ENCODE results near the gene FNIP1. TPM values are rescaled to one million over a fixed set of nuclear protein-coding genes. Genes with fewer than 3 reads are reported as not detected.

Gene FNIP1
- total and polyA plus RNA-seq, 2 donors (not counting 1 experiment from before 2014, with no cell fraction given): 10.3 to 52.8 TPM

DNA sequence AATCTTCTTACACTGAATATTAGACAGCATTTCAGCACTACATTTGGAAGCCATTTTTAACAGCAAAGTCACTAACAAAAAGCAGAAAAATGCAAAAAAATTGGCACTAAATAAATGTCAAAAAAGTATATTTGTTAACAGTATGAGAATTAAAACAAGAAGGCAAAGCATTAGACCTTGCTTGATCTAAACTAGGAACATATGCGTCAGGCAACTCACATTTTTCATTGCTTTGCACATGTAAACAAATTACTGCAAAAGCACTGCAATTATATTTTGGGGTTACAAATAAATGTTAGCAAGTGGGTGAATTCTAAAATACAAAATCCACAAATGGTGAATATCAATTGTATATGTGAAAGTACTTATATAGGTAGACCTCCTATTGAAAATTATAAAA is 112.8 kb downstream of the FNIP1 start:
- Histone ChIP-seq H3K27ac (ENCODE audit: low read length in 2 of 2) (peak overlapping the region in 1 of 2 donors; percentile 6), H3K4me1 (ENCODE audit: control insufficient read depth in 2 of 2, insufficient read depth in 2 of 2, low read length in 2 of 2) (peaks cover 16% of the 10 kb centered on the region in 2 donors), H2AFZ (ENCODE audit: insufficient read depth, low read depth, low read length, poor library complexity, severe bottlenecking) (no peak overlapping the region), H3K27me3 (replicated peaks in 1 of 4; ENCODE audit: control extremely low read depth in 1 of 4, control insufficient read depth in 3 of 4, insufficient read depth in 4 of 4, low read length in 3 of 4) (no peaks in the 10 kb centered on the region), H3K9me3 (ENCODE audit: control extremely low read depth in 1 of 3, control insufficient read depth in 2 of 3, insufficient read depth in 1 of 3, low read length in 2 of 3) (no peaks in the 10 kb centered on the region), H3K4me3 (ENCODE audit: control extremely low read depth in 1 of 5, extremely low read depth in 1 of 5, insufficient read depth in 1 of 5, low read depth in 2 of 5, low read length in 4 of 5) (no peak overlapping the region), H3K79me2 (ENCODE audit: control insufficient read depth, insufficient read depth, low read length) (peaks cover 7% of the 10 kb centered on the region), H4K20me1 (ENCODE audit: control insufficient read depth, insufficient read depth, low read length, poor library complexity, severe bottlenecking) (no peaks in the 10 kb centered on the region), H3K9ac (ENCODE audit: low read length) (no peak overlapping the region), H3K4me2 (replicated peaks; ENCODE audit: low read depth, low read length, poor library complexity, severe bottlenecking) (no peak overlapping the region), H3K36me3 (replicated peaks in 1 of 2; ENCODE audit: control extremely low read depth in 1 of 2, control insufficient read depth in 1 of 2, extremely low read depth in 1 of 2, insufficient read depth in 2 of 2, low read length in 1 of 2) (peaks cover 0 to 12% of the 10 kb centered on the region in 2 experiments)
- peak overlapping the region; percentile 67 for H3K27ac Mint-ChIP-seq
- CTCF ChIA-PET: interaction anchor here (1.4 to 1.5 kb wide), 2 partner anchors 95 to 324 kb away, joined by 3 to 6 read pairs; no protein-coding TSS in a partner anchor
- TF ChIP-seq, protein P1, sequence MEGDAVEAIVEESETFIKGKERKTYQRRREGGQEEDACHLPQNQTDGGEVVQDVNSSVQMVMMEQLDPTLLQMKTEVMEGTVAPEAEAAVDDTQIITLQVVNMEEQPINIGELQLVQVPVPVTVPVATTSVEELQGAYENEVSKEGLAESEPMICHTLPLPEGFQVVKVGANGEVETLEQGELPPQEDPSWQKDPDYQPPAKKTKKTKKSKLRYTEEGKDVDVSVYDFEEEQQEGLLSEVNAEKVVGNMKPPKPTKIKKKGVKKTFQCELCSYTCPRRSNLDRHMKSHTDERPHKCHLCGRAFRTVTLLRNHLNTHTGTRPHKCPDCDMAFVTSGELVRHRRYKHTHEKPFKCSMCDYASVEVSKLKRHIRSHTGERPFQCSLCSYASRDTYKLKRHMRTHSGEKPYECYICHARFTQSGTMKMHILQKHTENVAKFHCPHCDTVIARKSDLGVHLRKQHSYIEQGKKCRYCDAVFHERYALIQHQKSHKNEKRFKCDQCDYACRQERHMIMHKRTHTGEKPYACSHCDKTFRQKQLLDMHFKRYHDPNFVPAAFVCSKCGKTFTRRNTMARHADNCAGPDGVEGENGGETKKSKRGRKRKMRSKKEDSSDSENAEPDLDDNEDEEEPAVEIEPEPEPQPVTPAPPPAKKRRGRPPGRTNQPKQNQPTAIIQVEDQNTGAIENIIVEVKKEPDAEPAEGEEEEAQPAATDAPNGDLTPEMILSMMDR (IDR thresholded peaks at IDR 0.05): no peak
- H3K9me3 Mint-ChIP-seq (ENCODE audit: insufficient read depth): no peaks in the 10 kb centered on the region
- intact Hi-C loops (cut with micrococcal nuclease): loop anchor here (5.0 kb wide), 1 partner anchor 47 kb away; the partner anchor contains the start of gene RAPGEF6
- no peaks in the 10 kb centered on the region for H3K27me3 Mint-ChIP-seq
- DNase-seq (no peak), ATAC-seq (ENCODE audit: low read depth) (no peak)
- POLR2A ChIA-PET: no interaction called here
- peak overlapping the region; percentile 59 for H3K4me3 Mint-ChIP-seq
- no CpG with 5 or more reads among the region's 1 CpG for WGBS (ENCODE audit: insufficient coverage)
- peaks cover 16% of the 10 kb centered on the region for H3K4me1 Mint-ChIP-seq

- DNase-seq (peak; percentile 39), ATAC-seq (ENCODE audit: low read depth) (peak; percentile 45)
- ChIA-PET POLR2A (interaction anchor here (0.7 to 1.3 kb wide), 2 partner anchors 114 to 808 kb away, joined by 3 to 8 read pairs; partner anchors contain the start of gene FNIP1), CTCF (no interaction called here)
- WGBS (ENCODE audit: insufficient coverage): no CpG with 5 or more reads among the region's 2 CpGs
- H3K27ac ChIP-seq (ENCODE audit: low read length in 2 of 2): peak overlapping the region; percentile 46 to 78
- Mint-ChIP-seq H3K27ac (peak overlapping the region; percentile 85), H3K9me3 (ENCODE audit: insufficient read depth) (no peaks in the 10 kb centered on the region), H3K4me1 (peaks cover 16% of the 10 kb centered on the region), H3K4me3 (peak overlapping the region; percentile 62), H3K27me3 (no peaks in the 10 kb centered on the region)
- peak overlapping the region; percentile 49 for H3K9ac ChIP-seq (ENCODE audit: low read length)
- H2AFZ ChIP-seq (ENCODE audit: insufficient read depth, low read depth, low read length, poor library complexity, severe bottlenecking): peak overlapping the region; percentile 35
- intact Hi-C loops (cut with micrococcal nuclease): loop anchor here (5.0 kb wide), 1 partner anchor 46 kb away; the partner anchor contains the start of gene RAPGEF6
- peaks cover 16% of the 10 kb centered on the region in 2 donors for H3K4me1 ChIP-seq (ENCODE audit: control insufficient read depth in 2 of 2, insufficient read depth in 2 of 2, low read length in 2 of 2)
- no peak for TF ChIP-seq EZH2 (IDR thresholded peaks at IDR 0.05; ENCODE audit: borderline replicate concordance, insufficient read depth, low read depth, low read length, poor library complexity, severe bottlenecking)
- TF ChIP-seq, protein P1 (IDR thresholded peaks at IDR 0.05): no peak
- peak overlapping the region; percentile 66 for H3K4me2 ChIP-seq (replicated peaks; ENCODE audit: low read depth, low read length, poor library complexity, severe bottlenecking)
- H3K9me3 ChIP-seq (ENCODE audit: control extremely low read depth in 1 of 3, control insufficient read depth in 2 of 3, insufficient read depth in 1 of 3, low read length in 2 of 3): no peaks in the 10 kb centered on the region
- H3K36me3 ChIP-seq (replicated peaks in 1 of 2; ENCODE audit: control extremely low read depth in 1 of 2, control insufficient read depth in 1 of 2, extremely low read depth in 1 of 2, insufficient read depth in 2 of 2, low read length in 1 of 2): peaks cover 0 to 20% of the 10 kb centered on the region in 2 experiments
- no peaks in the 10 kb centered on the region for H3K27me3 ChIP-seq (replicated peaks in 1 of 4; ENCODE audit: control extremely low read depth in 1 of 4, control insufficient read depth in 3 of 4, insufficient read depth in 4 of 4, low read length in 3 of 4)
- H4K20me1 ChIP-seq (ENCODE audit: control insufficient read depth, insufficient read depth, low read length, poor library complexity, severe bottlenecking): no peaks in the 10 kb centered on the region
- peak overlapping the region in 4 of 5 experiments; percentile 13 to 23 (median 18) for H3K4me3 ChIP-seq (ENCODE audit: control extremely low read depth in 1 of 5, extremely low read depth in 1 of 5, insufficient read depth in 1 of 5, low read depth in 2 of 5, low read length in 4 of 5)
- peaks cover 7% of the 10 kb centered on the region for H3K79me2 ChIP-seq (ENCODE audit: control insufficient read depth, insufficient read depth, low read length)
These were observed 114.0 kb downstream of the FNIP1 start for GRCh38 chr5:131682826-131683225.
